GM03348 (cell line): ENCODE data around the gene NIM1K.
"Not testable (repeated sequence)": the region's sequence is repeated elsewhere in the genome, so short reads cannot be mapped to it uniquely, and the experiment has no call there.

Experiments used
- DNase-seq: peaks from one replicate; pipeline ENCODE4 v3.0.0; 2012; ENCODE audit warnings: low spot score

NIM1K gene

GRCh38 chr5:43230707-43231106 is 38.7 kb downstream of the NIM1K start:
- DNase-seq: no peak

GRCh38 chr5:43231977-43232376 is 40.0 kb downstream of the NIM1K start:
- no peak for DNase-seq

GRCh38 chr5:43232943-43233833 is 41.2 kb downstream of the NIM1K start:
- DNase-seq: no peak

GRCh38 chr5:43233946-43234345 is 41.9 kb downstream of the NIM1K start:
- no peak for DNase-seq

- DNase-seq: no peak
Observed at GRCh38 chr5:43236653-43237355, 44.8 kb downstream of the NIM1K start.

- no peak for DNase-seq
Observed at GRCh38 chr5:43242196-43242595, 50.2 kb downstream of the NIM1K start.

GRCh38 chr5:43243270-43243669 is 51.2 kb downstream of the NIM1K start:
- DNase-seq: no peak

- no peak for DNase-seq
Observed at GRCh38 chr5:43244823-43245565, 53.0 kb downstream of the NIM1K start.

GRCh38 chr5:43245724-43246385 is 53.8 kb downstream of the NIM1K start:
- DNase-seq: no peak

- no peak for DNase-seq
Observed at GRCh38 chr5:43251754-43252153, 59.7 kb downstream of the NIM1K start.

GRCh38 chr5:43255704-43256103 is 63.7 kb downstream of the NIM1K start:
- no peak for DNase-seq

GRCh38 chr5:43256261-43256966 is 64.4 kb downstream of the NIM1K start:
- no peak for DNase-seq

GRCh38 chr5:43258116-43258515 is 66.1 kb downstream of the NIM1K start:
- DNase-seq: no peak

- not testable (repeated sequence) for DNase-seq
Observed at GRCh38 chr5:43262269-43262668, 70.2 kb downstream of the NIM1K start.

- DNase-seq: no peak
Observed at GRCh38 chr5:43268188-43268820, 76.3 kb downstream of the NIM1K start.

GRCh38 chr5:43270645-43271044 is 78.6 kb downstream of the NIM1K start:
- no peak for DNase-seq

GRCh38 chr5:43273552-43273951 is 81.5 kb downstream of the NIM1K start:
- DNase-seq: no peak

GRCh38 chr5:43274435-43275114 is 82.5 kb downstream of the NIM1K start:
- no peak for DNase-seq

- no peak for DNase-seq
Observed at GRCh38 chr5:43275391-43275790, 83.4 kb downstream of the NIM1K start.

- no peak for DNase-seq
Observed at GRCh38 chr5:43279548-43280274, 87.7 kb downstream of the NIM1K start.
